CD4-positive, alpha-beta T cell treated with Interleukin-2 at 100 ng/mL for 4 hours (primary cell): Measurements from ENCODE around the gene PPP1R1A.

ENCODE experiments used
- DNase-seq: peaks from one replicate; pipeline ENCODE4 v3.0.0-alpha.2; 2020; ENCODE audit warnings: low spot score

Gene PPP1R1A

DNA sequence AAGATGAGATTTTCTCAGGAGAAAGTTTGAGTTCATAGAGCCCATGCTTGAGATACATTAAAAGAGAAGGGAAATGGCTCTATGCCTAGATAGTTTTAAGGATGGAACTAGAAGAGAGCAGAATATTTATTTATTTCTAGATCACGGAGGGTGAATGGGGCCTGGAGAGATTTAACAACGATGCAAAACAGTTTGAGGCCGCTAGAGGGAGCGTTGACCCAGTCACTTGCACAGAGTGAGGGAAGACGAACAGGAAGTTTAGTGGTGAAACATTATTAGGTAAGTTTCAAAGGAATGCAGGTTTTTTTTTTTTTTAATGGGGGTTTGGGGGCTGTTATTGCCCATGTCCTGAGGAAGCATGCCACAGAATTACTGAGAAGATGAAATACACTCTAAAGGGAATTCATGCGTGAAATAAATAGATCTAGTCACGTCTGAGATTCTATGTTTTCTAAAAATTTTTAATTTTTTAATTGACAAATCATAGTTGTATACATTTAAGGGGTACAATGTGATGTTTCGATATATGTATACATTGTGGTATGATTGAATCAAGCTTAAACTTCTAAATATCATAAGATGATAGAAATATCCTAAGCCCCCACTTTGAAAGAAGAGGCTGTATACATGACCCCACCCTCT, 14.8 kb upstream of the PPP1R1A start:
- peak; percentile 68 for DNase-seq

DNA sequence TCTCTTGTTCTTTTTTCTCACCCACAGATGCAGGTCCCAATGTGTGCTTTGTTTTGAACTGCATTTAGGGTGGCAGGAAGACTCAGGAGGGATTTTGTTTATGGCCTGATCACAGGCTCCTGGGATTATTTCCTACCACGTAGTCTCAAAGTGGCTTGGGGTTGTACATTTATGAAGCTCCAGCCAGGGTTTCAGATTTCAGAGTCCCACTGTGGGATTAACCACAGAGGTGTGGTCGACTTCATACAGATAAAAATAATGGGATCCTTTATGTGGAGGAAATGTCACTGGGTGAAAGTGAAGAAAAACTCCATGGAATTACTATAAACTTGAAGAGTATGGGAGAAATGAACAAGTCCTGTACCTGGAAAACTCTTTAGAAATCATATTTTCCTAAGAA, 14.2 kb upstream of the PPP1R1A start:
- DNase-seq = no peak

DNA sequence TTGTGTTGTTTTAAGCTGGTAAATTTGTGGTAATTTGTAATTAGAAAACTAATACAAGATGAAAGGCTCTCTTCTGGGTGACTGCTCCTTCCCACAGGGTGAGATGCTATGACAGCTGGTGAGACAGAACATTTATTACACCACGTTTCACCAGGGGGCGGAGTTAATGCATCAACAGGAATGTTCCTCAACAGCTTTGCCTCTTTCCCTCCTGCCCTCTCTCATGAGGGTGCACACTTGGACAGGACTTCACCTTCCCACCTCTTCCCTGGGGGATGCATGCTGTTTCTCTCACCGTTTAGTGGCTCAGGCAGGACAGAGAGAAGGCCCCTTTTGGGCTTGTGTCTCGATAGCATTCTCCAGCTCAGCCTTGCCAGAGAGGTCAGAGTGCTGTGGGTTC, 13.4 kb upstream of the PPP1R1A start:
- DNase-seq = no peak

DNA sequence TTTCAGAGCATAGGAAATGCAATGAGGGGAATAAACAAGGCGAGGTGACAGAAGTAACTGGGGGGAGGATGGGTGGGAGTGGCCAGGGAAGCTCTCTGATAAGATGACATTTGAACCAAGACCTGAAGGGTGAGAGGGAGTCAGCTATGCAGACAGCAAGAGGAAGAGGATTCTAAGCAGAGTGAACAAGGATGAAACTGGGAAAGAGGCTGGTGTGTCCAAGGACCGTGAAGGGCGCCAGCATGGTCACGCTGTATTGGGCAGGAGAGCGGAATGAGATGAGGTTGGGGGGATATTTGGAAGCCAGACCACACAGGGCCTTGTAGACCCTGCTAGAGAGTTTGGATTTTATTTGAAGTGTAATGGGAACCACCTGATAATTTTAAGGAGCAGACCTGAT, 10.5 kb upstream of the PPP1R1A start:
- no peak for DNase-seq

DNA sequence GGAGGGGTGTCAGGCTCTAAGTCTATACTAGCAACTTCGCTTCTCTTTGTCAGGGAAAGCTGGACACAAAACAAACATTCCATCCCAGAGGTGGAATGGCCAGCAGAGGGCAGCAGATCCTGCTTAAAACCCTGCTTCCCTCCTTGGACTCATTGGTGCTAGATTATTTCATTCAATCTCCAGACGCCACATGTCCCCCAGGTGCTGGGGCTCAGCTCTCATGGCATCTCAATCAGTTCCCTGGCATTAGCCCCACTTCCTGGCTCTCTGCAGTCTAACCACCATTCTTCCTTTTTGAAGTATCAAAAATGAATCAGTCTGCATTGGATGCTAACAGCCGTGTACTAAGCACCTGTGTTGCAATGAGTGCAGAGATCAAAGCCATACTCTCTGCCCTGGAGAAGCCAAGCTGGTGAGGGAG, 8.1 kb upstream of the PPP1R1A start:
- peak; percentile 49 for DNase-seq

DNA sequence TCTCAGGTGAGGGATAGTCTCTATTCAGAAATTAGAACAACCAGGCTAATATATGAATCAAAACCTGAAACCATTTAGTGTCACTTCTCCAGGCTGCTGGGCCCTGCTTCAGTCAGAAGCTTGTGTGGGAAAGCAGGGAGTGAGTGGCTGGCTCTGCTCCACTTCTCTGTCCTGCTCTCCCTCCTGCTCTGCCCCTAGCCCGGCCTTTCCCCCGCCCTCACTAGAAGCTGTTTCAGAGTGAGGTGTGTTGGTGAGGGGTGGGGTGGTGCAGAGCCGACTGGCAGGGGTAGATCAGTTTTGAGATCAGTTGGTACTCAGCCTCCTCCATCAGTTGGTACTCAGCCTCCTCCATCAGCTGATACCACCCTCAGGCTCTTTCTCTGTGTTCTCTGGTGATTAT, 7.0 kb upstream of the PPP1R1A start:
- no peak for DNase-seq

DNA sequence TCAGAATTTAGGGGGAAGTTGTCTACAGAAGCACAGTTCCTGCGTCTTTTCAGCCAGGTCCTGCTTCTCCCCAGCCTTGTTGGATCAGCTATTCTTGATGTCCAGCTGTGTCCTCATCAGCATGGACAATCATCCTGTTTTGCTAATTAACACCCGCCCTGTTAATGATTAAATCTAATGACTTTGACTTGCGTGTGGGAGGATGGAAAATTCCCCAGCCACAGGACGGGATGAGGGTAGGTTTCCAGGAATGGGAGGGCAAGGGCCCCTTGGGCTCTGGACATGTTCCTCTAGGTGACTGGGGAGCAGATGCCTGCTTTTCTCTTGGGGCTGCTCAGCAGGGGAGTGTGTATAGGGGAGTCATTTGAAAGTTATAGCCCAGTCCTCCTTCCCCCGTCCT, 5.3 kb upstream of the PPP1R1A start:
- no peak for DNase-seq

DNA sequence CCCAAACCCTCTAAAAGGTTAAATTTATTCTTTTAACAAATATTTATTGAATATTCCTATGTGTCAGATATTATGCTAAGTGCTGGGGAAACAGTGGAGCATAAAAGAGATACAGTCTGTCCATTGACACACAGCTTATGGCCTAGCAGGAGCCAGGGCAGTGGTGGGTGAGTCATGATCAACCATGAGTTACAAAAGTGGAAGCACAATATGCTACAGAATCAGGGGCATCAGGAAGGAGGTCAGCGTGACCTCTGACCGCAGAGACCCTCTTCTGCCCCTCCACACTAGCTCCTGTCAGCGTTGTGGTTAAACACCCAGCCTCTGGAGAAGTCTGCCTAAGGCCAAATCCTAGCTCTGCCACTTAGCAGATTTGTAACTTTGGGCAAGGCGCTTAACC, 4.7 kb upstream of the PPP1R1A start:
- no peak for DNase-seq

DNA sequence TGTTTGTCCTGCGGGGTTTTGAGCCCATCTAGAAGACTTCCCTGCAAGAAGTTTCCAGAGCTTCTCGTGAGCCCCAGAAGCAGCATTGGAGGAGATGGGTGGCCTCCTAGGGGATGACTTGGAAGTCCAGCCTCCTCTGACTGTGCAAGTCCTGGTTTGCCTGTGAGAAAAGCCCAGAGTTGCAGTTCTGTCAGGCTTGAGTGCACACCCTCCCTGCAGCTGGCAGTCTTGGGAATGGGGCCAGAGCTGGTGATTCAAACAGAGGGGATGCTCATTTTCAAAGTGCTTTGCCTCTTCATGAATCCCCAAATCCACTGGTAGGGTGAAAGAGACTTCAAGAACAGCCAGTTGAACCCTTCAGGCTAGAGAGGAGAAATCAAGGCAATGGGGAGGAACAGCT, 3.9 kb upstream of the PPP1R1A start:
- no peak for DNase-seq

DNA sequence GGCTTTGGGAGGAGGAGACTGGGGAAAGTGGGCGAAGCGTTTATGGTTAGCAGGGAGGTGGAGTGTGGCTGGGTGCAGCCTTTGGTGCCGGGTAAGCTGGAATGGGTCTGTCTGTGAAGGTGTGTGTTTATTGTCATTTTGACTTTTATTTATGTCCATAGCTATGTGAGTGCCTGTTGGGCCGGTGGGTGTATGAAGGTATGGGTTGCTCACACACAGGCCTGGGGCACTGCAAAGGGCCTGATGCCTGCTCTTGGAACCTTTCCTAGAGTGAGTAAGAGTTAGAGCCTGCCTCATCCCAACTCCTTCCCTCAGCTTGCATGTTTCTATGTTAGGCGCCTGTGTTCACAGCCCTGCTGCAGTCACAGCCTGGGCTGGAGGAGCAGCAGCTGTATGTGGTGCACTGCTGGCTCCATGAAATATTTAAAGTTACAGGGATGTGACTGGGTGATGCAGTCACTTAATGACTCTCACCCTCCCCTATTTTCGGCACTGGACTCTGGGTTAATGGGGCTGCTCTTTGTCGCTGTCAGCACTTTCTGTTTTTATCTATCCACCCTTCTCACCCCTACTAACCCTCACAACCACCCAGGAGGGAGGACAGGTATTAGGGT, 2.6 kb upstream of the PPP1R1A start:
- no peak for DNase-seq

DNA sequence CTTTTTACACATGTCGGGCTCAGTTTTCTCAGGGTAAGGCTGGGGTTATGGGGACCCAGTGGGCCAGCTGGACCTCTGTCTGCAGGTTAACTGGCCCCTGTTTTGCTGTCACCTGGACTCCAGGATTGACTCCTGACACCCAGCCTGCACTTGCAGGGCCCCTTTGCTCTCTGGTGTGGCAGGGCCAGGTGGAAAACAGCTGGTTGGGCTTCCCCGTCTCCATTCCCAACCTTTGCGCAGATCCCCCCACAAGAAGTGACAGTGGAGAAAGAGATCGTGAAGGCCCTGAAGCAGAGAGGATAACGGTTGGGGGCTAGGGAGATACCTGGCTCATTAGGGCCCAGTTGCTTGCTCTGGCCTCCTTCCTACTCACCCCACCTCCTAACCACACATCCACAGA, 1.5 kb upstream of the PPP1R1A start:
- DNase-seq = no peak

DNA sequence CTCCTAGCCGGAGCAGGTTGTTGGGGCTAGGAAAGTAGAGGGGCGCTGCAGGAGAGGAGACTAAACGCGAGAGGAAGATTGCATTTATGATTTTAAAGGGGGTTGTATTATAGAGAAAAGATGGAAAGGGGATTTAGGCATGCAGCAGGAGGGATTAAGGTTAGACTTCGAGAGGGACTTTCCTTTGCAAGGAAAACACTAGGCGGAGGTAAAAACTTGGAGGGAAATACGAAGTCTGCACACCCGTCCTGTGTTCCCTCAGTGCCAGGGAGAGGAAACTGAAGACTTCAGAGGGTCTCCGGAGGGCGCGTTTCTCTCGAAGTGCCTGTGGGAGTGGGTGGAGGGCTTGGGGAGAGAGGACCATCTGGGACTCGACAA, 420 bp upstream of the PPP1R1A start:
- no peak for DNase-seq

DNA sequence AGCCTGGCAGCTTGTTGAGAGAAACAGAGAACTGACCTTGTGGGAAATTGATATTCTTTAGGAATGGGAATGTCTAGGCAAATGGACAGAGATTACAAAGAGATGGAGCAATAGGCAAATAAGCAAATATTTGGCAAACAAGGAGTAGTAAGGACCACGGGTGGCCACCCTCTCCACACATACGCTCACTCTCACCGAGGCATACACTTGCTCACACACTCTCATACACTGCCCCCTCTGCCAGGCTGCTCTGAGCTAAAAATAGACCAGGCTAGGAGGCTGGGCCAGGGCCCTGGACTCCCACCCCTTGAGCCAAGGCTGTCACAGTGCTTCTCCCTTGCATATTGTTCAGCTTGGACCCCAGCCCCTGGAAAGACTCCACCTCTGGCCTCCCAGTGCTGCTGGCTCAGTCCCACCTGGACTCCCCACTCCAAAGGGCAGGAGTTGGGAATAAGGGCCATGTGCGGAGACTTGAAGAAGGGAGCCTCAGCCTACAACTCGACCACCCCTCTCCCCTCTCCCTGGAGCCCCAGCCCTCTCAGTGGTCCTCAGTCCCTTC, 1.1 kb downstream of the PPP1R1A start:
- no peak for DNase-seq

DNA sequence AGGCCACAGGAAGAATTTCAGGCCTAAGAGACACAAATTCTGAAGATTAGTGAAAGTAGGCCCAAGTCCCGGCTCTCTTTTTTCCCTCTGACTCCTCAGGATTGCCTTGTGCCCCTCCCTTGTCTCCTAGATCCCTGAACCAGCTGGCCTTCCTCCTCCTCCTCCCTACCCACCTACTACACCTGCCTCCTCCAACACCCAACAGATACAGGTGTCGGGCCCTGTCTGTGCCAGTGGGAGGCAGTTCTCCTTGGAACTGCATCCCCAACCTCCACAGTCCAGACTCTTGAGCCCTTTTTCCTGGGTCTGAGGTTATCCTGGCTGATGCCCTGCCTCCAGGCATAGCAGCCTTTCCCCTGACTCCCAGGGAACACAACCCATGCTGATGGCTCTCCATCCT, 1.8 kb downstream of the PPP1R1A start:
- no peak for DNase-seq

DNA sequence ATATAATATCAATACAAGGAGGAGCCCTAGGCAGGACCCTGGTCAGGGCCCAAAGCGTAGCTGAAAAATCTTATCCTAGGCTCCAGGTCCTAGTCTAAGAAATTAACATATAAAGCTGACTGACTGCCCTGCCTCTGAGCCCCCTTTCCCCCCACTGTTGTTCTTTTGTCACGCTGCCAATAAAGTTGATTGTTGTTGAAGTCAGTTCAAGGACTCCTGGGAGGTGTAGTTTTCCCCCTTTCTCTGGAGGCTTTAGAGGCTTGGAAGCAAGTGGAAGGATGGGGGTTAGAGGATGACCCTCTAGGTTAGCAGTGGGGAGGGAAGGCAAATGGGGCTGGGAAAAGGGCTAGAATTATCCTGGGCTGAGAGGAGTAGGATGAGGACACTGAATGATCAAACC, 3.2 kb downstream of the PPP1R1A start:
- no peak for DNase-seq

DNA sequence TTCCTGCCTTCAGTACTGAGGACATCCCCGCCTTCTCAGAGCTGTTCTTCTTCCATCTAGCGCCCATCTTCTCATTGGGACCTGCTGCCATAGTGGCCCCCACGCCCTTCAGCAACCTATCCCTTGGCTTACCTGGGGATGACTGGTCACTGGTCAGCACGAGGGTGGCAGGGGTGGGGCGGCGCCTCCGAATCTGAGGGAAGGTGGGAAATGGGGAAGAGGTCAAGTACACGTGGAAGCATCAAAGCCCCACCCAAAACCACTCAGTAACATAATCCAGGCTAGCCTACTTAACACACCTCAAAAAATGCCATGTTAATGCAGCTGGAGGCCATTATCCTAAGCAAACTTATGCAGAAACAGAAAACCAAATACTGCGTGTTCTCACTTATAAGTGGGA, 4.3 kb downstream of the PPP1R1A start:
- DNase-seq = no peak

DNA sequence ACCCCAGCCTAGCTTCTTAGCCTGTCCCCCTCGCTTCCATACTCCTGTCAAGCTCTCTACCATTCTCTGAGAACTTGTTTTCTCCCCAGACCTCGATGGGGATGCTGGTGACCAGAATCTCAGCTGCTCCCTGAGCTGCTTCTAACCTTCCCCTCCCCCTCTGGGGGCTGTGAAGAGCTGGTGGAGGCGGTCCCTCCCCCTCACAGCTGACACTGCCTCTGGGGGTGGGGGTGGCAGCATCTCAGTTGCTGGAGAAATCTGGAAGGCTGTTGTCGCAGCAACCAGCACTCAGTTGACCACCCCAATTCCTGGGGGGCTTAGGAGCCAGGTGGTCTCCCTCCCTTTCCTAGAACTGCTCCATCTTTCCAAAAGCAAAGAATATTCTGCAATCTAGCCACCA, 4.7 kb downstream of the PPP1R1A start:
- DNase-seq = no peak

DNA sequence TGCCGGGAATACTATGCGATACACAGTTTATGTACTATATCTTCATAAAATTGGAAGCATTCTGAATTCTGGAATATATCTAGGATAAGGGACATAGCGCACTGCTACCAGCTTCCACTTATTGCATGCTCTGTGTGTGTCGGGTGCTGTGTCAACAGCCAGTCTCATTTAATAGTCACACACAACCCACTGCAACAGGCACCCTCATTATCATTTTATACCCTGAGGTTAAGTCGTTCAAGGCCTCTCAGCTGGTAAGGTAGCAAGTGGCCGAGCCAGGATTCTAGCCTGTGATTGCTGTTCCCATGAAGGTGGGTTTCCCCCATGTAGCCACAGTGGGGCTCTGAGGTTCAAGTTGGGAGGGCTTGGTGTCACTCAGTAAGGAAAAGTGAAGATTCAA, 7.0 kb downstream of the PPP1R1A start:
- no peak for DNase-seq

DNA sequence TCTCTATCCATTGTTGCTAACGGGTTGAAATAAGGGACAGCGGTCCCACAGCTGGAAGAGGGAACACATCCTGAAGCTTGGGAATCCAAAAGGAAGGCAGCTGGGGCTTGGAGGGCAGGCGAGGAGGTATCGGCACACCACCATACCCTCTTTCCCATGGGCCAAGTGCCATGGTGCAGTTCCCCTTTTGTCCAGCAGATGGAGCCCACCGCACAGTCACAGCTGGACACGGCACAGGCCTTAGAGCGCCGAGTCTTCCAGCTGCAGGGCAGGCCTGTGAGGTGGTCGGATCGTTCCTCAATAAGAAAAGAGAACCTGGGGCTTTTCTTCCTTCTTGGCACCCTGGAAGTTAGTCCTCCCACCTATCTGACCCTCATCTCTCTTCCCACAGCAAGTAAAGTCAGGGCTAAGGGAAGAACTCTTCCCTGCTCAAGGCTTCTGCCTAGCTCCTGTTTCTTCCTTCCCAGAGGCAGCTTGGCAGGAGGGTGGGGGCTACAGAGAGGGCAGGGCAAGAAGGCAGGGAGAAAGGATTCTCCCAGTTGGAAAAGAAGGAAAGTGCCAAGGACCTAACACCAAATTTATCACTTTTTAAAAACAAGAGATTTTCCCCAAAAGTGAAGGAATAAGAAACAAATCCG, 8.6 kb downstream of the PPP1R1A start:
- peak; percentile 82 for DNase-seq

DNA sequence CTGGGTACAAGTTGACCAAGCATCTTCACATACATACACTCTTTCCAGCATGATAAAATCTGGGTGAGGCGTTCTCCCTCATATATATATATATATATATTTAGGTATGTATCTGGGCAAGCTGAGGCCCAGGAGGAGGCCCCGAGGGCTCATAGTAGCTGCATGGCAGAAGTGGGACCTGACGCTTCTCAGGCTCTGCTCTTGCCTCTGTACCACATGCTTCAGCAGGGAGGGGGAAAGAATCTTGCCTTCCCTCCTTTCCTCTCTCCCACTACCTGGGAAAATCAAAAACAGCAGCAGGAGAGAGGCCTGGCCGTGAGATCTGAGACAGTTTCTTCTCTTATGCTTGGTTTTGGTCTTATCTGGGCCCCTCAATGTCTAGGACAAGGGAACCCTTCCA, 9.2 kb downstream of the PPP1R1A start:
- no peak for DNase-seq

DNA sequence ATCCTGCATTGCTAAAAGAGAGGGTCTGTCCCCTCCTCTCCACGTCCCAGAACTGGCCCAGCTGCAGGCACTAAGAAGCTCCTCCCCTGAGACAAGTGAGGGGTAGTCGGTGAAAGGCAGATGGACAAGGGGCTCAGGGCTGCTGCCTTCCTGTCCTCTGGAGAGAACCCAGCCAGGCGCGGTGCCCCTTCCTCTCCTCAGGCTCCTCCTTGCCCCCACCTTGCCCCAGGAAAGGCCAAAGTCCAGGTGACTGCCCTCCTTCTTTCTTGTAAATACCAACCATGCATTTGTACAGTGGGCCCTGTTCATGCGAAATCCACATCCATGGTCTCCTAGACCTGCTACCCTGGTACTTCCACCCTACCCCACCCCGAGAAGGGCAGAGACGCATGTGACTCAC, 9.7 kb downstream of the PPP1R1A start:
- DNase-seq = no peak

DNA sequence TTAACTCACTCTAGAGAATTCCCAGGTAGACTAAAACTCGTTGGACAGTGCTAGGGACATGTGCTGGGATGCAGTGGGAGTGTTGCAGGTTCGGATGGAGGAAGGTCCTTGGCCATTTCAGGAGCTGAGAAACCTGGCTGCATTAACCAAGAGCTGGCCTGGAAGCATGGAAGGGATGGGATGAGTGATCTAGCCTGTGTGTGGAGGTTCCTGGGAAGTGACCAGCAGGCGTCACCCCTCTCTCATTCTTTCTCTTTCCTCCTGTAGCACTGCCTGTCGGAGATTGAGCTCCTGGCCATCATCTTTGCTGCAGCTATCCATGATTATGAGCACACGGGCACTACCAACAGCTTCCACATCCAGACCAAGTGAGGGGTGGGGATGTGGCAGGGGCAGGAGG, 15.6 kb downstream of the PPP1R1A start:
- no peak for DNase-seq
